SU-DHL-6 (cell line): ENCODE data around the gene ZDHHC20.

ENCODE experiments used
- H2AFZ ChIP-seq: fragments of 200-600 bp; sonication (generic); 2 replicates; pipeline ENCODE4 v1.6.1; 2014; ENCODE audit warnings: low read depth, mild to moderate bottlenecking, moderate library complexity, mixed read lengths, antibody characterized with exemption, low read length; ENCODE audit not compliant: severe bottlenecking
- H3F3A ChIP-seq: fragments of 200-600 bp; shearing (Covaris generic); 2 replicates; pipeline ENCODE4 v1.6.0; 2016; ENCODE audit warnings: antibody characterized with exemption, mild to moderate bottlenecking; ENCODE audit not compliant: insufficient read depth
- H3K27ac ChIP-seq: fragments of 200-600 bp; sonication (generic); 2 replicates; pipeline ENCODE4 v1.5.1; 2016; ENCODE audit warnings: low read depth, mild to moderate bottlenecking, low read length, moderate library complexity, mixed read lengths
- H3K27me3 ChIP-seq: fragments of 200-600 bp; sonication (generic), shearing (Covaris generic); 2 replicates; pipeline ENCODE4 v1.6.0; 2014; ENCODE audit warnings: mild to moderate bottlenecking, low read length
- H3K36me3 ChIP-seq: fragments of 200-600 bp; sonication (generic); 2 replicates; pipeline ENCODE4 v1.6.1; 2014; ENCODE audit warnings: mild to moderate bottlenecking, low read length, mixed read lengths
- H3K4me2 ChIP-seq: fragments of 300-600, 200-600 bp; shearing (Covaris generic), sonication (generic); 2 replicates; pipeline ENCODE4 v1.6.0; 2014; ENCODE audit warnings: low read length, low read depth, mild to moderate bottlenecking; ENCODE audit not compliant: poor library complexity, severe bottlenecking
- H3K4me3 ChIP-seq: fragments of 200-600 bp; sonication (generic); 2 replicates; pipeline ENCODE4 v1.5.1; 2014; ENCODE audit warnings: antibody characterized with exemption, low read length, mild to moderate bottlenecking, mixed read lengths; ENCODE audit not compliant: insufficient read depth, poor library complexity, severe bottlenecking
- H3K79me2 ChIP-seq: fragments of 200-600 bp; sonication (generic); 2 replicates; pipeline ENCODE4 v1.6.1; 2014; ENCODE audit warnings: mild to moderate bottlenecking, low read length, moderate library complexity; ENCODE audit not compliant: insufficient read depth
- H3K9ac ChIP-seq: fragments of 200-600 bp; sonication (generic); 2 replicates; pipeline ENCODE4 v1.7.0; 2014; ENCODE audit warnings: mild to moderate bottlenecking, low read length
- H3K9me2 ChIP-seq: fragments of 200-600 bp; sonication (generic); replicated peaks from 2 replicates; pipeline ENCODE4 v1.6.1; 2014; ENCODE audit warnings: low read length; ENCODE audit not compliant: insufficient read depth
- H3K9me3 ChIP-seq: fragments of 200-600 bp; sonication (generic); 2 replicates; pipeline ENCODE4 v1.6.1; 2014; ENCODE audit warnings: low read length, mixed read lengths; ENCODE audit not compliant: insufficient read depth
- H4K20me1 ChIP-seq: fragments of 200-600 bp; sonication (generic); 2 replicates; pipeline ENCODE4 v1.6.1; 2014; ENCODE audit warnings: low read depth, mild to moderate bottlenecking, antibody characterized with exemption, low read length, moderate library complexity, mixed read lengths
- EZH2phosphoT487 ChIP-seq: fragments of 200-600 bp; sonication (generic), shearing (Covaris generic); conservative IDR thresholded peaks from 2 replicates; pipeline ENCODE4 v1.6.1; 2018; ENCODE audit warnings: mild to moderate bottlenecking, antibody characterized with exemption, low read length, moderate library complexity, mixed read lengths
- TF ChIP-seq, protein P1 (sequence below): fragments of 200-600 bp; sonication (generic); IDR thresholded peaks from one replicate; pipeline ENCODE4 v1.5.1; 2017; ENCODE audit warnings: antibody characterized with exemption, mild to moderate bottlenecking, low read length, moderate library complexity; ENCODE audit not compliant: insufficient read depth, poor library complexity, severe bottlenecking

The ZDHHC20 gene

DNA sequence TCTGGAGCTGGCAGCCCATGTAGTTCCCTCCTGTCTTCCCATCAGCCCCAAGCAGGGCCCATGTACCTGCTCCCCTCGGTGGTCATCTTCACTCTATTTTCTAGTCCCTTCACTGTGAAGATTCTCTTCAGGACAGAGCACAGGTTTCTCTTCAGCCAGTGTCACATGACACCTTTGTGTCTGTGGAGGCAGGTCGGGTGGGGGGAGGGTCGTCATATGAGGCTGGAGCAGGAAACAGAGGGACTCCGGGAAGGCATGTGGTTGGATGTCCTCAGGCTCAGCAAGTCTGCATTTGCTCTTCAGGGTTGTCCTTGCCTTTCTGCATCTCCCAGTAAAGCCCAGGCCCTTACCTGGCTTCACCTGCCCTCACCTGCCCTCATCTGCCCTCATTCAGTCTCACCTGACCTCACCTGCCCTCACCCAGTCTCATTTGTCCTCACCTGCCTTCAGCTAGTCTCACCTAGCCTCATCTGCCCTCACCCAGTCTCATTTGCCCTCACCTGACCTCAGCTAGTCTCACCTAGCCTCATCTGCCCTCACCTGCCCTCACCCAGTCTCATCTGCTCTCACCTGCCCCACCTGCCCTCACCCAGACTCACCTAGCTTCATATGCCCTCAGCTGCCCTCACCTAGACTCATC lies 120.3 kb downstream of the ZDHHC20 start:
- no peaks in the 10 kb centered on the region for H3K79me2 ChIP-seq
- no peak overlapping the region for H2AFZ ChIP-seq
- H3K27me3 ChIP-seq, result no peaks in the 10 kb centered on the region
- TF ChIP-seq, protein P1, sequence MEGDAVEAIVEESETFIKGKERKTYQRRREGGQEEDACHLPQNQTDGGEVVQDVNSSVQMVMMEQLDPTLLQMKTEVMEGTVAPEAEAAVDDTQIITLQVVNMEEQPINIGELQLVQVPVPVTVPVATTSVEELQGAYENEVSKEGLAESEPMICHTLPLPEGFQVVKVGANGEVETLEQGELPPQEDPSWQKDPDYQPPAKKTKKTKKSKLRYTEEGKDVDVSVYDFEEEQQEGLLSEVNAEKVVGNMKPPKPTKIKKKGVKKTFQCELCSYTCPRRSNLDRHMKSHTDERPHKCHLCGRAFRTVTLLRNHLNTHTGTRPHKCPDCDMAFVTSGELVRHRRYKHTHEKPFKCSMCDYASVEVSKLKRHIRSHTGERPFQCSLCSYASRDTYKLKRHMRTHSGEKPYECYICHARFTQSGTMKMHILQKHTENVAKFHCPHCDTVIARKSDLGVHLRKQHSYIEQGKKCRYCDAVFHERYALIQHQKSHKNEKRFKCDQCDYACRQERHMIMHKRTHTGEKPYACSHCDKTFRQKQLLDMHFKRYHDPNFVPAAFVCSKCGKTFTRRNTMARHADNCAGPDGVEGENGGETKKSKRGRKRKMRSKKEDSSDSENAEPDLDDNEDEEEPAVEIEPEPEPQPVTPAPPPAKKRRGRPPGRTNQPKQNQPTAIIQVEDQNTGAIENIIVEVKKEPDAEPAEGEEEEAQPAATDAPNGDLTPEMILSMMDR, result no peak
- no peak for TF ChIP-seq EZH2phosphoT487
- H3F3A ChIP-seq, result no peaks in the 10 kb centered on the region
- no peak overlapping the region for H3K9ac ChIP-seq
- H3K27ac ChIP-seq, result no peak overlapping the region
- no peak overlapping the region for H3K4me2 ChIP-seq
- H4K20me1 ChIP-seq, result no peaks in the 10 kb centered on the region
- H3K9me2 ChIP-seq, result no peaks in the 10 kb centered on the region
- H3K9me3 ChIP-seq, result no peaks in the 10 kb centered on the region
- H3K4me3 ChIP-seq, result no peak overlapping the region
- no peaks in the 10 kb centered on the region for H3K36me3 ChIP-seq

GRCh38 chr13:21338156-21338555 lies 120.9 kb downstream of the ZDHHC20 start:
- no peak overlapping the region for H3K4me2 ChIP-seq

GRCh38 chr13:21336609-21337349 lies 122.3 kb downstream of the ZDHHC20 start:
- Histone ChIP-seq H3F3A (no peaks in the 10 kb centered on the region), H3K27me3 (no peaks in the 10 kb centered on the region), H3K79me2 (no peaks in the 10 kb centered on the region), H3K27ac (no peak overlapping the region), H3K9me2 (no peaks in the 10 kb centered on the region), H3K36me3 (no peaks in the 10 kb centered on the region), H3K9ac (no peak overlapping the region), H3K9me3 (no peaks in the 10 kb centered on the region), H3K4me2 (no peak overlapping the region), H3K4me3 (no peak overlapping the region), H4K20me1 (no peaks in the 10 kb centered on the region), H2AFZ (no peak overlapping the region)
- TF ChIP-seq, protein P1, result no peak
- TF ChIP-seq EZH2phosphoT487, result no peak

More at GRCh38 chr13:21338156-21338555, 120.9 kb downstream of the ZDHHC20 start:
- H3K27me3 ChIP-seq, result no peaks in the 10 kb centered on the region
- H3K4me3 ChIP-seq, result no peak overlapping the region
- no peak overlapping the region for H2AFZ ChIP-seq
- H3K9me3 ChIP-seq, result no peaks in the 10 kb centered on the region
- no peaks in the 10 kb centered on the region for H4K20me1 ChIP-seq
- H3K36me3 ChIP-seq, result no peaks in the 10 kb centered on the region
- H3K9ac ChIP-seq, result no peak overlapping the region
- TF ChIP-seq EZH2phosphoT487, result no peak
- TF ChIP-seq, protein P1, result no peak
- H3K27ac ChIP-seq, result no peak overlapping the region
- H3K9me2 ChIP-seq, result no peaks in the 10 kb centered on the region
- H3F3A ChIP-seq, result no peaks in the 10 kb centered on the region
- no peaks in the 10 kb centered on the region for H3K79me2 ChIP-seq
